Endothelial cell (in vitro differentiated cells): ENCODE measurements around the gene PPP4C. TPM values are rescaled to one million over a fixed set of nuclear protein-coding genes. Genes with fewer than 3 reads are reported as not detected.
A peak's percentile ranks its signal among the peaks of the same experiment; 100 is the strongest.

Source experiments
- DNase-seq: peaks from one replicate; pipeline ENCODE4 v3.0.0; 2021; ENCODE audit warnings: low spot score
- H3K27ac Mint-ChIP-seq: one replicate; pipeline ENCODE4 v1.8.0; 2021; ENCODE audit warnings: mixed read lengths, inconsistent platforms; ENCODE audit not compliant: unreplicated experiment
- H3K27me3 Mint-ChIP-seq: one replicate; pipeline ENCODE4 v1.8.0; 2021; ENCODE audit warnings: mild to moderate bottlenecking, moderate library complexity, mixed read lengths, inconsistent platforms; ENCODE audit not compliant: unreplicated experiment
- H3K36me3 Mint-ChIP-seq: one replicate; pipeline ENCODE4 v1.8.0; 2021; ENCODE audit warnings: mild to moderate bottlenecking, low read depth, mixed read lengths, inconsistent platforms; ENCODE audit not compliant: unreplicated experiment
- H3K4me1 Mint-ChIP-seq: one replicate; pipeline ENCODE4 v1.8.0; 2021; ENCODE audit warnings: mild to moderate bottlenecking, mixed read lengths, inconsistent platforms; ENCODE audit not compliant: unreplicated experiment
- H3K4me3 Mint-ChIP-seq: one replicate; pipeline ENCODE4 v1.8.0; 2021; ENCODE audit warnings: mild to moderate bottlenecking, mixed read lengths, inconsistent platforms; ENCODE audit not compliant: unreplicated experiment
- H3K9me3 Mint-ChIP-seq: one replicate; pipeline ENCODE4 v1.8.0; 2021; ENCODE audit warnings: mixed read lengths, inconsistent platforms; ENCODE audit not compliant: unreplicated experiment
- CTCF ChIP-seq: fragments of 200-600 bp; sonication (generic); IDR thresholded peaks from one replicate; pipeline ENCODE4 v1.5.0; 2021; ENCODE audit warnings: antibody characterized with exemption; ENCODE audit not compliant: unreplicated experiment
- total RNA-seq: library from RNA; stranded (reverse); fragmentation: NEBNext Ultra II Directional; extraction: Animal tissue kit (Norgen Biotek cat#: 25700); gene quantifications from one replicate; pipeline ENCODE4 v1.2.1, GENCODE V29; 2021; ENCODE audit not compliant: unreplicated experiment

PPP4C gene
- total RNA-seq, 1 donor from 2014 or later: 191 TPM

GRCh38 chr16:30030011-30030685, 45.6 kb upstream of the PPP4C start:
- no peak for DNase-seq
- H3K4me3 Mint-ChIP-seq: no peak overlapping the region
- peaks cover 16% of the 10 kb centered on the region for H3K27me3 Mint-ChIP-seq
- no peaks in the 10 kb centered on the region for H3K9me3 Mint-ChIP-seq
- H3K36me3 Mint-ChIP-seq: peaks cover 3% of the 10 kb centered on the region
- TF ChIP-seq CTCF: no peak
- H3K27ac Mint-ChIP-seq: no peak overlapping the region
- H3K4me1 Mint-ChIP-seq: peaks cover 11% of the 10 kb centered on the region

- H3K4me3 Mint-ChIP-seq: peak within 1 kb of the TSS; percentile 18
- no peak for TF ChIP-seq CTCF
- no peak for DNase-seq
- H3K36me3 Mint-ChIP-seq: peaks cover 3% of the 10 kb centered on the region
- peaks cover 16% of the 10 kb centered on the region for H3K27me3 Mint-ChIP-seq
- no peaks in the 10 kb centered on the region for H3K9me3 Mint-ChIP-seq
- peaks cover 11% of the 10 kb centered on the region for H3K4me1 Mint-ChIP-seq
- H3K27ac Mint-ChIP-seq: no peak within 1 kb of the TSS
Observed at GRCh38 chr16:30030841-30031413, 44.9 kb upstream of the PPP4C start, which contains the start of gene TLCD3B. TSS of gene TLCD3B (minus strand) at chr16:30031271. CDS start at chr16:30030527, 744 bp downstream.

- H3K27me3 Mint-ChIP-seq: peaks cover 16% of the 10 kb centered on the region
- no peak overlapping the region for H3K4me3 Mint-ChIP-seq
- no peak for TF ChIP-seq CTCF
- DNase-seq: no peak
- peaks cover 11% of the 10 kb centered on the region for H3K4me1 Mint-ChIP-seq
- no peak overlapping the region for H3K27ac Mint-ChIP-seq
- H3K9me3 Mint-ChIP-seq: no peaks in the 10 kb centered on the region
- H3K36me3 Mint-ChIP-seq: peaks cover 3% of the 10 kb centered on the region
Observed at GRCh38 chr16:30031477-30031918, 44.3 kb upstream of the PPP4C start.

- Mint-ChIP-seq H3K36me3 (peaks cover 3% of the 10 kb centered on the region), H3K4me1 (peaks cover 11% of the 10 kb centered on the region), H3K4me3 (peak overlapping the region; percentile 18), H3K27me3 (peaks cover 16% of the 10 kb centered on the region), H3K9me3 (no peaks in the 10 kb centered on the region), H3K27ac (no peak overlapping the region)
- peak; percentile 75 for DNase-seq
- TF ChIP-seq CTCF: peak; percentile 90
Observed at GRCh38 chr16:30032083-30032819, 43.5 kb upstream of the PPP4C start.
